Gastrocnemius medialis (tissue), 4 donors: ENCODE results near the gene GAS6. TPM values are rescaled to one million over a fixed set of nuclear protein-coding genes. Genes with fewer than 3 reads are reported as not detected.

Experiments
- ATAC-seq, 2 donors: fragments of 150-250 bp; one replicate each; pipeline ENCODE4 v1.9.1; 2016
- DNase-seq, 2 donors: peaks; one replicate each; pipeline ENCODE4 v3.0.0-alpha.2; 2019
- H3K27ac ChIP-seq, 4 donors: fragments of 200-600 bp; sonication (generic); 1 replicate in 1 of 4; 2 replicates in 3 of 4; pipeline ENCODE4 v1.5.1; 2016 to 2018; ENCODE audit warnings: mild to moderate bottlenecking in 2 of 4, moderate library complexity in 1 of 4
- H3K27me3 ChIP-seq, 3 donors: fragments of 200-600 bp; sonication (generic) in 2 of 3; 1 replicate in 1 of 3; 2 replicates in 2 of 3; pipeline versions ENCODE4 v1.5.1 to v1.6.0; 2016 to 2019; ENCODE audit warnings: mild to moderate bottlenecking in 1 of 3, moderate library complexity in 1 of 3
- H3K36me3 ChIP-seq, 2 donors: fragments of 200-600 bp; sonication (generic) in 1 of 2; one replicate each; pipeline ENCODE4 v1.5.1; 2017 to 2018
- H3K4me1 ChIP-seq, 2 donors: fragments of 200-600 bp; sonication (generic) in 1 of 2; one replicate each; pipeline ENCODE4 v1.5.1; 2016 to 2017; ENCODE audit warnings: mild to moderate bottlenecking in 2 of 2
- H3K4me3 ChIP-seq, 4 donors: fragments of 200-600 bp; sonication (generic) in 3 of 4; 1 replicate in 1 of 4; 2 replicates in 3 of 4; pipeline ENCODE4 v1.5.1; 2016 to 2019; ENCODE audit warnings: mild to moderate bottlenecking in 2 of 4
- H3K9me3 ChIP-seq, 3 donors: fragments of 200-600 bp; sonication (generic) in 2 of 3; 1 replicate in 1 of 3; 2 replicates in 2 of 3; pipeline ENCODE4 v1.5.1; 2016 to 2019
- POLR2A ChIP-seq, 2 donors: fragments of 450-650 bp; IDR thresholded peaks; one replicate each; pipeline ENCODE4 v1.6.1; 2017; ENCODE audit warnings: antibody characterized with exemption in 2 of 2, mild to moderate bottlenecking in 2 of 2, moderate library complexity in 2 of 2
- in situ Hi-C, 4 donors: fragments of 200-750 bp; cut with MboI; loops; one replicate each; pipeline versions ENCODE4 v1.15.0 to v1.8.0; 2017; ENCODE audit warnings: low sequenced_read_pairs in 4 of 4
- intact Hi-C: fragments of 100-400 bp; cut with DNase I; formaldehyde crosslinking; loops from one replicate; pipeline ENCODE4 v1.15.1; 2023; ENCODE audit warnings: low total_unique reads
- total RNA-seq, 4 donors: library from RNA; depleted of rRNA; stranded (reverse); fragments of >200 nt; gene quantifications; one replicate each; pipeline versions ENCODE4 v1.1.0 to v1.2.3, GENCODE V29; 2016
- TF ChIP-seq, protein P1 (sequence below), 5 experiments: fragments of 450-650 bp in 3 of 5; fragments of 200-600 bp in 2 of 5; sonication (generic) in 2 of 5; IDR thresholded peaks in 4 of 5; conservative IDR thresholded peaks in 1 of 5; 1 replicate in 4 of 5; 2 replicates in 1 of 5; pipeline ENCODE4 v1.5.1; 2016 to 2019; ENCODE audit warnings: antibody characterized with exemption in 5 of 5, mild to moderate bottlenecking in 3 of 5, moderate library complexity in 3 of 5

GAS6 gene
- total RNA-seq, 4 donors from 2014 or later, result 68.6 to 122 (median 86.3) TPM

- no peak for TF ChIP-seq POLR2A (IDR thresholded peaks at IDR 0.05)
- TF ChIP-seq, protein P1, sequence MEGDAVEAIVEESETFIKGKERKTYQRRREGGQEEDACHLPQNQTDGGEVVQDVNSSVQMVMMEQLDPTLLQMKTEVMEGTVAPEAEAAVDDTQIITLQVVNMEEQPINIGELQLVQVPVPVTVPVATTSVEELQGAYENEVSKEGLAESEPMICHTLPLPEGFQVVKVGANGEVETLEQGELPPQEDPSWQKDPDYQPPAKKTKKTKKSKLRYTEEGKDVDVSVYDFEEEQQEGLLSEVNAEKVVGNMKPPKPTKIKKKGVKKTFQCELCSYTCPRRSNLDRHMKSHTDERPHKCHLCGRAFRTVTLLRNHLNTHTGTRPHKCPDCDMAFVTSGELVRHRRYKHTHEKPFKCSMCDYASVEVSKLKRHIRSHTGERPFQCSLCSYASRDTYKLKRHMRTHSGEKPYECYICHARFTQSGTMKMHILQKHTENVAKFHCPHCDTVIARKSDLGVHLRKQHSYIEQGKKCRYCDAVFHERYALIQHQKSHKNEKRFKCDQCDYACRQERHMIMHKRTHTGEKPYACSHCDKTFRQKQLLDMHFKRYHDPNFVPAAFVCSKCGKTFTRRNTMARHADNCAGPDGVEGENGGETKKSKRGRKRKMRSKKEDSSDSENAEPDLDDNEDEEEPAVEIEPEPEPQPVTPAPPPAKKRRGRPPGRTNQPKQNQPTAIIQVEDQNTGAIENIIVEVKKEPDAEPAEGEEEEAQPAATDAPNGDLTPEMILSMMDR (IDR thresholded peaks at IDR 0.05 in 4 of 5, conservative IDR thresholded peaks at IDR 0.05 in 1 of 5), result no peak
- H3K4me3 ChIP-seq, result no peak overlapping the region
- no peaks in the 10 kb centered on the region for H3K27me3 ChIP-seq
- in situ Hi-C loops (no loop called here), intact Hi-C loops (no loop called here)
- H3K4me1 ChIP-seq, result no peaks in the 10 kb centered on the region
- ATAC-seq (no peak), DNase-seq (no peak)
- peaks cover 0 to 4% (median 0%) of the 10 kb centered on the region in 3 donors for H3K9me3 ChIP-seq
- no peak overlapping the region for H3K27ac ChIP-seq
- no peaks in the 10 kb centered on the region for H3K36me3 ChIP-seq
These were observed 57.8 kb downstream of the GAS6 start for GRCh38 chr13:113806104-113806471.

DNA sequence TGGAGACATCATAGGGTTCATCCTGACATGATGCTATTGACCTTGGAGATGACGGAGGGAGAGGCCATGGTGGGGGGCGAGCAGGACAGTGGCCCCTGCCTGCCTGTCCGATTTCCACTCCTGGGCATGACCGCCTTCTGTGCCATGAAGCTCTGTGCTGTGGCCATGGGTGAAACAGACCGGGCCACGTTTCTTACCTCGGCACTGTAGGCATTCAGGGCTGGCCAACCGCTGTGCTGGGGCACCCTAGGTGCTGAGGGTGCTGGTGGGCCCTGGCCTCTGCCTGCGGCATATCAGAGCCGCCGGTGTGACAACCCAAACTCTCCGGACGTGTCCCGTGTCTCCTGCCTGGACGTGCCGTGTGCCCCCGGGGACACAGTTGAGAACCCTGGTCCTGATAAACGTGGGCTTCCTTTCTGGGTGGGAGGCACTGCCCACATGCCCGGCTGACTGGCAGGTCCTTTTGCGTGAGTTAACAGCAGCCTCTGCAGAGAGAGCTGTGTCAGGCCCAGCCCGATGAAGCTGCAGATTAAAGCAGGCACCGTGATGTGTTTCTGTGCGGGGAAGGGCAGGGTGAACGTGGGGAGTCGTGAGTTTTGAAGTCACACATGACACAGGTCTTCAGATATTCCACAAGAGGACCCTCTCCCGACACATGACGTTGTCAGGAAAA is 58.3 kb downstream of the GAS6 start:
- intact Hi-C loops (no loop called here), in situ Hi-C loops (no loop called here)
- H3K9me3 ChIP-seq, result peaks cover 0 to 4% (median 0%) of the 10 kb centered on the region in 3 donors
- H3K4me3 ChIP-seq, result no peak overlapping the region
- H3K27ac ChIP-seq, result no peak overlapping the region
- TF ChIP-seq, protein P1 (IDR thresholded peaks at IDR 0.05 in 4 of 5, conservative IDR thresholded peaks at IDR 0.05 in 1 of 5), result no peak
- no peak for TF ChIP-seq POLR2A (IDR thresholded peaks at IDR 0.05)
- no peaks in the 10 kb centered on the region for H3K36me3 ChIP-seq
- no peaks in the 10 kb centered on the region for H3K27me3 ChIP-seq
- no peak for DNase-seq
- ATAC-seq, result no peak
- H3K4me1 ChIP-seq, result no peaks in the 10 kb centered on the region

GRCh38 chr13:113804703-113805430 is 59.0 kb downstream of the GAS6 start:
- intact Hi-C loops, result no loop called here
- Histone ChIP-seq H3K27ac (no peak overlapping the region), H3K36me3 (no peaks in the 10 kb centered on the region), H3K27me3 (no peaks in the 10 kb centered on the region), H3K4me3 (no peak overlapping the region), H3K9me3 (peaks cover 0 to 4% (median 0%) of the 10 kb centered on the region in 3 donors), H3K4me1 (no peaks in the 10 kb centered on the region)
- TF ChIP-seq, protein P1 (IDR thresholded peaks at IDR 0.05 in 4 of 5, conservative IDR thresholded peaks at IDR 0.05 in 1 of 5), result no peak
- no peak for TF ChIP-seq POLR2A (IDR thresholded peaks at IDR 0.05)
- in situ Hi-C loops, result no loop called here
- DNase-seq (no peak), ATAC-seq (no peak)

DNA sequence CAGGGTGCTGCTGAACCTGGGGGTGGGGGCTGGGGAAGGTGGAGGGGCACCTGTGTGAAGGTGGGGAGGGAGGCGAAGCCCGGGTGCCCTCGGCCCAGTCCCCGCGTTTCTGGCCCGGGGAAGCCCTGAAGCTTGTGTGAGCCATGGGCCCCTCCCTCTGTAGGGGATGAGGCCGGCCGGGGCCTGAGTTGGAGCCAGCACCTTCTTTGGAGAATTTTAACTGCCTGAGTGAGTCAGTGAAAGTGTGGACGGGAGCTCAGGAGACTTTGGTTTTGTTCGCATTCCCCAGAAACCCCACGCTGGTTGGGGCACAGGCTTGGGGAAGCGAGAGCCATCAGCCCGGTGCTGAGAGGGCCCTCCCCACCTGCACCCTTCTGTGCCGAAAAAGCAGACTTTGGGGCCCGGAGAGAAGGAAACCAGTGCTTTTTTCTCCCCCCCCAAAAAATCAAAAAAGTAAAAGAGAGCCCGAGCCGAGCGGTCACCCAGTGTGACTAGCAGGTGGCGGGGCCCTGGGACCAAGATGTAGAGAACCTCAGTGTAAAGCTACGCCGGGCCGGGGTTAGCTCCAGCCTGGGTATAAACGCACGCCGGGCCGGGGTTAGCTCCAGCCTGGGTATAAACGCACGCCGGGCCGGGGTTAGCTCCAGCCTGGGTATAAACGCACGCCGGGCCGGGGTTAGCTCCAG is 59.7 kb downstream of the GAS6 start:
- intact Hi-C loops, result no loop called here
- in situ Hi-C loops, result no loop called here
- H3K9me3 ChIP-seq, result peaks cover 0 to 4% (median 0%) of the 10 kb centered on the region in 3 donors
- no peak for DNase-seq
- no peaks in the 10 kb centered on the region for H3K27me3 ChIP-seq
- no peak overlapping the region for H3K27ac ChIP-seq
- no peak overlapping the region for H3K4me3 ChIP-seq
- H3K36me3 ChIP-seq, result no peaks in the 10 kb centered on the region
- no peaks in the 10 kb centered on the region for H3K4me1 ChIP-seq
- ATAC-seq, result no peak
- no peak for TF ChIP-seq POLR2A (IDR thresholded peaks at IDR 0.05)
- TF ChIP-seq, protein P1 (IDR thresholded peaks at IDR 0.05 in 4 of 5, conservative IDR thresholded peaks at IDR 0.05 in 1 of 5), result no peak
